Endodermal cell (in vitro differentiated cells): ENCODE results near the gene EFHC1. TPM values are rescaled to one million over a fixed set of nuclear protein-coding genes. Genes with fewer than 3 reads are reported as not detected.

ENCODE experiments used
- DNase-seq: peaks from one replicate; pipeline ENCODE4 v3.0.0-alpha.2; 2017
- H3K27ac ChIP-seq: 2 replicates; pipeline ENCODE4 v1.5.1; 2013; ENCODE audit warnings: mild to moderate bottlenecking, low read depth, low read length, moderate library complexity
- H3K27me3 ChIP-seq: 2 replicates; pipeline ENCODE4 v1.6.1; 2013; ENCODE audit warnings: mild to moderate bottlenecking, low read length, moderate library complexity; ENCODE audit not compliant: insufficient read depth, control insufficient read depth, poor library complexity, severe bottlenecking
- H3K36me3 ChIP-seq: 2 replicates; pipeline ENCODE4 v1.7.0; 2013; ENCODE audit warnings: mild to moderate bottlenecking, low read length, moderate library complexity; ENCODE audit not compliant: control insufficient read depth, insufficient read depth
- H3K4me1 ChIP-seq: one replicate; pipeline ENCODE4 v1.7.0; 2013; ENCODE audit warnings: low read length; ENCODE audit not compliant: control insufficient read depth, insufficient read depth
- H3K4me3 ChIP-seq: 2 replicates; pipeline ENCODE4 v1.5.1; 2013; ENCODE audit warnings: mild to moderate bottlenecking, low read length, moderate library complexity
- H3K9ac ChIP-seq: 2 replicates; pipeline ENCODE4 v1.6.1; 2013; ENCODE audit warnings: mild to moderate bottlenecking, low read length, moderate library complexity; ENCODE audit not compliant: poor library complexity, severe bottlenecking; ENCODE audit errors: extremely low read depth
- H3K9me3 ChIP-seq: 2 replicates; pipeline ENCODE4 v1.6.1; 2013; ENCODE audit warnings: mild to moderate bottlenecking, low read length, moderate library complexity; ENCODE audit not compliant: control insufficient read depth
- H3K27ac Mint-ChIP-seq: 2 replicates; pipeline ENCODE4 v1.8.0; 2020; ENCODE audit warnings: mixed read lengths
- H3K27me3 Mint-ChIP-seq: 2 replicates; pipeline ENCODE4 v1.8.0; 2021; ENCODE audit warnings: mild to moderate bottlenecking, mixed read lengths; ENCODE audit not compliant: insufficient read depth
- H3K36me3 Mint-ChIP-seq: 2 replicates; pipeline ENCODE4 v1.8.0; 2020; ENCODE audit warnings: low read depth, mixed read lengths
- H3K4me1 Mint-ChIP-seq: 2 replicates; pipeline ENCODE4 v1.8.0; 2020; ENCODE audit warnings: mixed read lengths
- H3K4me3 Mint-ChIP-seq: 2 replicates; pipeline ENCODE4 v1.8.0; 2020; ENCODE audit warnings: mild to moderate bottlenecking, moderate library complexity, mixed read lengths
- H3K9me3 Mint-ChIP-seq: 2 replicates; pipeline ENCODE4 v1.8.0; 2020; ENCODE audit warnings: mild to moderate bottlenecking, mixed read lengths
- CTCF ChIP-seq: fragments of 200-600 bp; sonication (generic); conservative IDR thresholded peaks from 2 replicates; pipeline ENCODE4 v1.5.0; 2021; ENCODE audit warnings: antibody characterized with exemption, mild to moderate bottlenecking
- WGBS, 2 experiments: methylation state at CpG; one replicate each; pipeline versions ENCODE4 v1.1.5 to v1.1.7; 2013; ENCODE audit warnings: missing lambda C conversion rate in 2 of 2, mixed read lengths in 1 of 2; ENCODE audit not compliant: insufficient coverage in 1 of 2, insufficient read length in 1 of 2; 5-methylcytosine and 5-hydroxymethylcytosine counted together
- total RNA-seq, 2 donors: library from RNA; stranded (reverse); fragmentation: NEBNext Ultra II Directional in 1 of 2; extraction: Animal tissue kit (Norgen Biotek cat#: 25700) in 1 of 2; gene quantifications; 2 replicates in 1 of 2; 3 replicates in 1 of 2; pipeline ENCODE4 v1.2.1, GENCODE V29; 2021

EFHC1 gene
- total RNA-seq, 2 donors from 2014 or later: 26.4 to 46.4 TPM

DNA sequence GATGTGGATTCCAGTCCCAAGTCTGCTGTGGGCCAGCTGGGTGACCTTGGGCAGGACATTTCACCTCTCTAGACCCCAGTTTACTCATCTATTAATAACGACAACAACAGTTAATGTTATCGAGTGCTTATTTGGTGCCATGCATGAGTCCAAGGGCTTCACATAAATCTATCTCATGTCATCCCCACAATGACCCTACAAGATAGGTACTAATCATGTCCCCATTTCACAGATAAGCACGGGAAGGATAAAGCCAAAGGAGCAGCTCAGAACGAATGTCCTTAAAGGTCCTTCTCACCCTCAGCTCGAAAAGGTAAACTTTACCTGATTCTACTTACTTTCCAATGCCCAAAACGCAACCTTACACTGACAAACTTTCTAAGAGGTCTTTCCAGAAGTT, 121.0 kb downstream of the EFHC1 start:
- no peaks in the 10 kb centered on the region for H3K9me3 ChIP-seq
- no peak overlapping the region for H3K4me3 ChIP-seq
- H3K4me1 Mint-ChIP-seq: peaks cover 54% of the 10 kb centered on the region
- TF ChIP-seq CTCF: no peak
- peaks cover 21% of the 10 kb centered on the region for H3K4me1 ChIP-seq
- DNase-seq: no peak
- no peaks in the 10 kb centered on the region for H3K36me3 ChIP-seq
- no peaks in the 10 kb centered on the region for H3K9me3 Mint-ChIP-seq
- 89 to 93% methylated on average over 6 of the region's 6 CpGs for WGBS, 2 experiments
- H3K27me3 ChIP-seq: no peaks in the 10 kb centered on the region
- no peak overlapping the region for H3K27ac ChIP-seq
- H3K27me3 Mint-ChIP-seq: no peaks in the 10 kb centered on the region
- no peak overlapping the region for H3K9ac ChIP-seq
- H3K36me3 Mint-ChIP-seq: no peaks in the 10 kb centered on the region
- no peak overlapping the region for H3K27ac Mint-ChIP-seq
- no peak overlapping the region for H3K4me3 Mint-ChIP-seq

- Histone ChIP-seq H3K36me3 (no peaks in the 10 kb centered on the region), H3K9me3 (no peaks in the 10 kb centered on the region), H3K4me1 (peaks cover 16% of the 10 kb centered on the region), H3K27me3 (no peaks in the 10 kb centered on the region), H3K27ac (no peak overlapping the region), H3K9ac (no peak overlapping the region), H3K4me3 (no peak overlapping the region)
- no peak for TF ChIP-seq CTCF
- H3K27me3 Mint-ChIP-seq: no peaks in the 10 kb centered on the region
- H3K36me3 Mint-ChIP-seq: no peaks in the 10 kb centered on the region
- 76 to 88% methylated on average over 1 of the region's 1 CpG for WGBS, 2 experiments
- no peak for DNase-seq
- H3K9me3 Mint-ChIP-seq: no peaks in the 10 kb centered on the region
- peaks cover 52% of the 10 kb centered on the region for H3K4me1 Mint-ChIP-seq
- no peak overlapping the region for H3K4me3 Mint-ChIP-seq
- no peak overlapping the region for H3K27ac Mint-ChIP-seq
Observed at GRCh38 chr6:52543262-52543661, 123.1 kb downstream of the EFHC1 start.

DNA sequence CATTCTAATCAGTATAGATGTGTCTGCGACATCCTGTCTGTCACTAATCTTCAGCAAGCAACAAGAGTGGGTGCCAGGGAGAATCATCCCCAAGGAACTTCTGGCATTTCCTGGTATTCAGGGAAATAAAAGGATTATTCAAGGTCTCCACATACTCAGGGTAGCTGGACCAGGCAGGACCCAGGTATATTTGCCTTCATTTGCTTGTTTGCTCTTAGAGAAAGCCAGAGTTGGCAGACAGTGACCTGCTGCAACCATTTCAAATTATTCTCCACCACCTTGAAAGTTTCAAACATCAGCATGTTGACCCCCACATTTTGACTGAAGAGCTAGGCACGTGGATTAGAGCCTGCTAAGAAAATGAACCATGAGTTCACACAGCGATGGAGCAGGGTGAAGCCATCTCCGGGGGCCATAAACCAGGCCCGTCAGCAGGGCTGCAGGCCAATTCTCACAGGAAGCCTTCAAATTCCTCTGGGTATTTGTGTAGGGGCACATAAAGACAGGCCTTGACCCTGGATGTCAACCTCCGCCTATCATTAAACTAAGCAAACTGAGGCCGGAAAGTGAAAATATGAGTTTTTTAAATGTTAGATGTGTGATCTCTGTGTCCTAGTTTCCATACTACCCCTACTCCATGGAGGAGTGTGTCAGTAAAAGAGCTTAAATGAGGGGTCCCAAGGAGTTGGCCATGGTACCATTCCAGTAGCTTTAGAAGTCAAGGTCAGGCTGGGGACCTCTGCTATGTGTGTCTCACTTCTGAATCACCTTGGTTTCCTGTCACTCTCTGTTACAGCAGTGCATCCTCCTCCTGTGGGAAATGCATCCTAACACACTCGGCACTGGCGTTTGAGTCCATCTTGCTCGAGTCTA, 123.8 kb downstream of the EFHC1 start:
- Histone ChIP-seq H3K9me3 (no peaks in the 10 kb centered on the region), H3K4me3 (no peak overlapping the region), H3K4me1 (peaks cover 16% of the 10 kb centered on the region), H3K36me3 (no peaks in the 10 kb centered on the region), H3K27me3 (no peaks in the 10 kb centered on the region), H3K27ac (no peak overlapping the region), H3K9ac (no peak overlapping the region)
- no peak for TF ChIP-seq CTCF
- peaks cover 54% of the 10 kb centered on the region for H3K4me1 Mint-ChIP-seq
- no peaks in the 10 kb centered on the region for H3K27me3 Mint-ChIP-seq
- peak overlapping the region; percentile 73 for H3K27ac Mint-ChIP-seq
- H3K36me3 Mint-ChIP-seq: no peaks in the 10 kb centered on the region
- WGBS, 2 experiments: 74 to 86% methylated on average over 7 to 10 of the region's 10 CpGs
- DNase-seq: peak; percentile 76
- no peak overlapping the region for H3K4me3 Mint-ChIP-seq
- H3K9me3 Mint-ChIP-seq: no peaks in the 10 kb centered on the region
